RKO (cell line): ENCODE data around the gene ACTG1.

Experiments used
- DNase-seq: peaks from one replicate; pipeline ENCODE4 v3.0.0-alpha.2; 2016; ENCODE audit warnings: low spot score

Gene ACTG1

DNA sequence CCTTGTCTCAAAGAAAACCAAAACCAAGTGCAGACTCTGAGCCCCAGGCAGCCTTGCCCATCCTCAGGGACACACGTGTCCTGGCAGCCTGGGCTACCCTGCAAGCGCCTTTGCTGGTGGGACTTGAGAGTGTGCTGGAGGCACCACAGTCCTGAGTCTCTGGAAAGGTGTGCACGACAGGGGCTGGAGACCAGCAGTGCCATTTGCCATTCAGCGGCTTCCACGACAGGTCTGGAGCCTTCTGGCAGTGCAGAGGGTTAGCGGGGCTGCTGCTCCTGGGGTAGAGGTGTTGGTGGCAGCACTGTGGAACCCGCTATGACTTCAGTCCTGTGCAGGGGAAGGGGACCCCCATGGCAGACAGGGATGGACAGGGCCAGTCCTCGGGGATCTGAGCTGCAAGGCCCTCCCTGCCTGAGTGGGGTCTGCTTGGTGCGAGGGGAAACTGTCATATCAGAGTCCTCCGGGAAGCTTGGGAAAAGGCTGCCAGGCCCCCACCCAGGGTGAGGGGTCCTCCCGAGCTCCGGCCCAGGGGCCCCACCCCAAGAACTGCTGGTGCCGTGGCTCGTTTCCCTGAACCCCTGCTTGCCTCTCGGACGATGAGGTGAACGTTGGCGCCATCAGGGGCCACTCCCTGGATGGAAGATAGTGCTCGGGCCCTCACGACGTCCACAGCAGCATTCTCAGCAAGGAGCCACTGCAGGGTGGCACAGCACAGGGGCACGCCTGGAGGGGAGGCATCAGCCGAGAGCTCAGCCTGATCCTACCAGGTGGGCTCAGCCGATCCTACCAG lies 32.8 kb upstream of the ACTG1 start:
- DNase-seq = no peak

DNA sequence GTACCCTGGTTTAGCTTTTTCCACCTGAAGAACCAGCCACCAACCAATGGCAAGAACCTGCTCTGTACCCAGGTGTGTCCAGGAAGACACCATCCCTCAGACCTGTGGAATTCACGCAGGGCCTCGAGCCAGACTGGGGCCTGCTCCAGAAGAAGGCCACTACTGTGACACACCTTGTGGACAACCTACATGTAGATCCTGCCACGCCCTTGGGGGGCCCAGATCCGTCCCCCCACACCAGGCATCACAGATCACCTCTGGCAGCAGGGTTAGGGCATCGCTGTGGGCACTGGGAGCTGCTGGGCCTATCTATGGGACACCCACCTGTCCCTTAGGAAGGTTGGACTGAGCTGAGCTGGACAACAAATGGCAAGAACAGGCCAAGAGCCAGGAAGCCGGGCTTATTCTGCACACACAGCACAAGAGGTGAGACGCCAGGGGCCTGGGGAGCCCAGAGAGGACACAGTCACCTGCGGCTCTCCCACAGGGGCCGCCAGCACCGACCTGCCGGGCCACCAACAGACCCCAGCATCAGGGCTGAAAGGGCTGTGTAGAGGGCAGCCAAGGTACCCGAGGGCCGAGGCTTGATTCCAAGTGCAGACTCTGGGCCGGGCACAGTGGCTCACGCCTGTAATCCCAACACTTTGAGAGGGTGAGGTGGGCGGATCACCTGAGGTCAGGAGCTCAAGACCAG lies 31.8 kb upstream of the ACTG1 start:
- no peak for DNase-seq

DNA sequence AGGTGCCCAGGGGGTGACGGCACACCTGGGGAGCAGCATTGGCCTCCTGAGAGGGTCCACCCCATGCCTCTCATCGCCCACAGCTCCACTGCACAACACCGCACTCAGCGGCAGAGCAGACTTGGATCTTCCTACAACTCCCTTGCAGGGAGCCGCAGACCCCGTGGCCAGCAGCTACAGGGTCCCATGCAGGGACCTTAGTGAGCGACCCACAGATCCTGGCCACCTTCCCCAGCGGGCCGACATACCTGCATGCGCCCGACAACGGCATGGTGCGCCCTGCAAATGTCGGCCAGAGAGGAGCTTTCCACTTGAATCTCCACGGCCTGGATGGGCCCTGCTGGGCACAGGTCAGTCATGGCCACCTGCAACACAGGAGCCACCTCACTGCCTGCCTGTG lies 31.2 kb upstream of the ACTG1 start:
- no peak for DNase-seq

DNA sequence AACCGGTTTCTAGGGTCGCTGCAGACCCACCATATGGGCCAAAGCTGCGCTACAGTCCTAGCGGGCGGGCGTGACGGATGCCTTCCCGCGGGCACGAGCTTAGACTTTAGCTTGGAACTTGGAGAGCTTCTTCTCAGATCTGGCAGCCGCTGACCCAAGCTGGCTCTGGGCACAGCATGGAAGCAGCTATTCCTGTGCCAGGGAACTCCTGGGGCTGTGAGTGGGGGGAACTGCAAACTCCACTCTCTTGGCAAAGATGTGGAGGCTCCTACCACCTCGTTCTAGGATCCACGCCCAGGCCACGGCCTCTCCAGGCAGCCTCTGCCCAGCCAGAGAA lies 30.7 kb upstream of the ACTG1 start:
- no peak for DNase-seq

DNA sequence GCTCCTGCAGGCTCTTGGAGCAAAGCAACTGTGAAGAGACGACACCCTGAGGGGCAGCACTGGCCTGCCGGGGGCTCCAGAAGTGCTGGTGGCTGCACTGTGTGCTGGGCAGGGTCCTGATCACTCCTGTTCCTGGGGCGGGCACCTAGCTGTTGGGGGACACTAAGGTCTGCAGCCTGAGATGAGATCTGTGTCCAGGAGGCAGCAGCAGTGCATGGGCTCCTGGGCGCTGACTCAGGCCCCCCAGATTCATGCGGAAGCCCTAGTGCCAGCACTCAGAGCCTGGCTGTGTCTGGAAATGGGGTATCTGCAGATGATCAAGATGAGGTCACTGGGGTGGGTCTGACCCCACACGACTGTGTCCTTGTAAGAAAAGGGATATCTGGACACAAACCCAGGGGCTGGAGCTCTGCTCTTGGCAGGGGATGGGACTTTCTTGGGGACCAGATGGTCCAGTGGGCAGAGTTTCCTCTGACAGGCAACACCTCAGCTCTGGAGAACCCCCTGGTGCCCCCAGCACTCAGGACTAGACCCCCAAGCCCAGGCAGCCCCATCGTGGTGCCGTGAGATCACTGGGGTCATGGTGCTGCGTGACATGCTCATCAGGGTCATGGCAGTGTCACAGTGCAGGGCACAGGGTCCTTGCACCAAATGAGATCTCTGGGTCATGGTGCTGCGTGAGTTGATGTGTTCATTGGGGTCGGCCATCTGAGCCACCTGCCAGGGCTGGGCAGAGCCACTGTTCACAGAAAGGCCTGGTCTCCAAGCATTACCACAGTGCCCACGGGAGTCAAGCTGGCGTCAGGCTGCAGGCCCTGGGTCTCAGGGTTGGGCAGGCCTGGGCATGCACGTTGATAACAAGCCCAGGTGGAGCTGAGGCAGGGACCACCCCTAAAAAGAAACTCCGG lies 30.1 kb upstream of the ACTG1 start:
- no peak for DNase-seq

DNA sequence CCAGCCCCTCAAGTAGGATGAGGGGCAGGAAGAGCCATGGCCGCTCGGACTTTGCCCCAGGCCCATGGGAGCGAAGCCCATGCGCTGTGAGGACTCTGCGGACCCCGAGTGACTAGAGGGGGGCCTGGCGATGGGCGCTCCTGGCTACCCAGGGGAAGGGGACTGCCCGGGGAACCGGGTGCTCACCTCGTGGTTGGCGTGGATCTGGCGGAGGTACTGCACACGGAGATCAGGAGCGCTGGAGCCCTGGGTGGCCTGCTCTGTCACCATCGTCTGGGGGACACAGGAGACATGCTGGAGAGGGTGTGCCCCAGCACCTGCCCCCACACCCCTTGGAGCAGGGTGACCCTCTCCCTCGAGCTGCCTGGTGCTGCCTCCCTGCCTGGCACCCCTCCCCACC lies 28.5 kb upstream of the ACTG1 start:
- DNase-seq = no peak

DNA sequence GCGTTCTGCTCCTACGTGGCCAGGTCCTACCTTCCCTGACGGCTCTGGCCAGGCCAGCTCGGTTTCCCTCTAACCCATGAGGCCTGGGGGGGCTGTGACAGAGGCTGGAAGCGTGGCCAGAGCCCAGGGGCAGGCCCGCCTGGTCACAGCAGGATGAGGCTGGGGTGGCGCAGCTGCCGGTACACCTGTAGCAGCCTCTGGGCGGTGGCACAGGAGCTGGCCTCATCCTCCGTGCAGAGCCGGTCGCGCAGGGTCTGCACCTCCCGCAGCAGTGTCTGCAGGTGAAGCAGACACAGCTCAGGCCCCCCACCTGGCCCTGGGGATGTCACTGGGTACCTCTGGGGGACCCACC lies 28.1 kb upstream of the ACTG1 start:
- DNase-seq = no peak

DNA sequence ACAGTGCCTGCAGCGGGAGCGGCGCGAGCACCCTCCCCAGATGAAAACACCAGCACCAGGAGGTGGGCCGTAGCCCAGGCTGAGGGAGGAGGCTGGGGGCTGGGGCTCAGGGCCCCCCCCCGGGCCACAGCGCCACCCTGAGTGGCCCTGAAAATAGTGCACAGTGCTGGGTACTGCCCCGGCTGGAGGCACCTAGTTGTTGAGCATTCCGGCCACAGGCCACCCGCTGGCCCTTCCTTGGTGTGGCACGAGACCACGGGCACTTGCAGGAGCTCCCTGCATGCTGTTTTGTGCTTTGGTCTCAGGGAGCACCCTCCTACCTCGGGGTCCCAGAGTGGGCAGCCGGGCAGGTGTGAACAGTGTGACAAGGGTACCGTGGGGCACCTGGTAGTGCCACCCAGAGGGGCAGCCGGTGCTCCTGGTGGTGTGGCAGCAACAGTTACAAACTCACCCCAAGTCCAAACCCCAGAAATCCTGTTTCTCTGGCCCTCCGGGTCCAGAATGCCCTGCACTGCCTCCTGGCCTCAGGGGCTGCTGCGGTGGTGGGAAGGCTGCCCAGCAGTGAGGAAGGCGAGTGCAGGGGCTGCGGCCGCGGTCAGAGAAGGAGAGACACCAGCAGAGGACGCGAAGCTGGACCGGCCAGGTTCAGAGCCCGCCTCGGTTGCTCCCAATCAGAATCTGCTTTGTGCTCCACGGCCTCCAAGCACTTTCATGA lies 27.5 kb upstream of the ACTG1 start:
- DNase-seq = no peak

DNA sequence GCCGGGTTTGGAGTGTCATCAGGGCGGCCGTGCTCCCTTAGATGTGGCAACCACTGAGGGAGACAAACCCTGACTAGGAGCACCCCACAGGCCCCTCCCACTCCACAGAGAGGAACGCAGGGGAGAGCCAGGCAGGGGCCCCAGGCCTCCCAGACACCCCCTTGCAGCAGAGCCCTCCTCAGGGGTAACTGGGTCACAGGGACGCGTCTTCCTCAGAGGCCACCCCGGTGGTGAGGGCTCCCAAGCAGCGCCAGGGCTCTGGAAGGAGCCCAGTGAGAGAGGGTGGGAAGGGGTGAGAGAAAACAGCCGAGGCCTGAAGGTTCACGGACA lies 26.9 kb upstream of the ACTG1 start:
- DNase-seq = no peak

DNA sequence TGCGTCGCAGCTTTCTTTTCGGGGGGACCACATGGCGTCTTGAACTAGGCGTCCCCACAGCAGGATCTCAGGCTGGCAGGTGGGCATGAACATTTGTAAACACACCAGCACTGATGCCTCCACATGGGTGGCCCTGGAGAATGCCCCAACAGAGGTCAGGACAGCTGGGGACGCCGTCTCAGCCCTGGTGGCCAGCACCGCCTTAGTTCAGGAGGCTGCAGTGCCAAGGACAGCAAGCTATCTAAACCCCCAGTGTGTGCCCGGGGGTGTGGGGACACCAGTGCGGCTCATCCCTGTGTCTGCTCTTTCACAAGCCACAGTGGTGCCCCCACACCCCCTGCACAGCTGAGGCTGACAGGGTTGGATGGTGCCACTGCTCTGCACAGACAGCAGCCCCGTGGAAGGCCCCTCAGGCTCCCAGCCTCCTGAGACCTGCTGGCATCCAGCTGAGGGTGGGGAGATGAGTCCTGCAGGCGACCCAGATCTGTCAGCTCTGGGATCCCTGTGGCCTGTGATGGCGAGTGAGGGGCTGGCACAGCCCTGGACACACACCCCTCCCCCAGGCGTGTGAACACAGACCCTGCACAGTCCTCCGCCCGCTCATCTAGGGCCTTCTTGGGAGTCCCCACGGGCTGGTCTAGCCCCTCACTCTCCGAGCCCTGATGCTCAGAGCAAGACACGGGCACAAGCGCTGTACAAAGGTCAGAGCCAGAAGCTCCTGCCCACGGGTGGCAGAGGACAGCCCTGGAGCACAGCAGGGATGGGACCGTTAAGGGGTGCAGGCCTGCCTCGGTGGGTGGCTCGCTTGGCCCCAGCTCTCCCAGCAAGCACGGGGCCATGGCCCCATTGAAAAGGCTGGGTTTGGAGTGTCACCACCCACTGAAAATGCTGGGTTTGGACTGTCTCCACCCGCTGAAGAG lies 26.3 kb upstream of the ACTG1 start:
- DNase-seq = no peak

DNA sequence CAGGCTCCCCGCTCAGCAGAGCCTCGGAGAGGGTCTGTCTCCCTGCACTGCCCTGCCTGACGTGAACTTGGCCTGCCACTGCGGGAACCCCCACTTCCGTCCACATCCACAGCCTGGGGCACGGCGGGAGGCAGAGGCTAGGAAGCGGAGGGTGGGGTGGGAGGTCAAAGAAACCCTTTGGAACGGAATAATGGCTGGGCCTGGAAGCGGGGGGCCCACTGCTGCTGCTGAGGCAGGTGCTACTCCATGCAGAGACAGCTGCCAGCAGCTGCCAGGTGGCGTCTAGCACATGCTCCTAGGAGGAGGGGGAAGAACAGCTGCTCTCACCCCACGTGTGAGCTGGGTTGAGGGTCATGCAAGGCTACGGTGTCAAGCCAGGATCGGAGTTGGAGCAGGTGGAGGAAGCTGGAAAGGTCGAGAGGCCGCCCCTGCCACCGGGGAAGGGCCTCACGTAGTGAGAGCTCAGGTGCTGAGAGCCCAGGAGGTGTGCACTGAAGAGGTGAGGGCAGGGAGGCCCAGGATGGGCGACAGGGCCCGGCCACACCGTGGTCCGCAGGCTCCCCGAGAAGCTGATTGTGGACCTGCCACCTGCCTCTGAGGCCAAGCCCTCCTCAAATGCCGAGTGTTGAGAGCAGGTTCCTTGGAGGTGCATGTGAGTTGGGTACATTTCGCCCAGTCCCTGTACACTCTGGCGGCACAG lies 25.4 kb upstream of the ACTG1 start:
- DNase-seq = no peak

DNA sequence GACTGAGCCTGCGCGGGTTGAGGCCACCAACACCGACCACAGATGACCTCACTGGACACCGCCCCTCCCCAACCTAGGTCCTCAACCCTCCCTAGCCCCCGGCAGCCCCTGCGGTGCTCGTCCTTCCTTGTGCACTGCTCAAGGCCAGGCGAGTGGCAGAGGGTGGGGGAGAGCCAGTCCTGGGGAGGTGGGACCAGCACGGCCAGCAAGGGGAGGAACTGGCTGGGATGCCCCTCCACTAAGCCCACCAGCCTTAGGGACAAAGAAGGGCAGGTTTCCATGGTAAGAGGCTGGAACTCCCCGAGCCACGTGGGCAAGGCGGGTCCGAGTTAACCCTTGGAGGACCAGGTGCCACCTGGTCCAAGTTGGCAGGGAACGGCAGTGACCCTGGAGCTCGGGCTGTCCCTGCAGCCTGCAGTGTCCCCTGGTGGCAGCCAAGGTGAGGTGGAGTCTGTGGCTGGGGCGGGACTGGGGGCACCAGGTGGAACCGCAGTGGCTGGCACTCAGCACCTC lies 24.8 kb upstream of the ACTG1 start:
- no peak for DNase-seq

DNA sequence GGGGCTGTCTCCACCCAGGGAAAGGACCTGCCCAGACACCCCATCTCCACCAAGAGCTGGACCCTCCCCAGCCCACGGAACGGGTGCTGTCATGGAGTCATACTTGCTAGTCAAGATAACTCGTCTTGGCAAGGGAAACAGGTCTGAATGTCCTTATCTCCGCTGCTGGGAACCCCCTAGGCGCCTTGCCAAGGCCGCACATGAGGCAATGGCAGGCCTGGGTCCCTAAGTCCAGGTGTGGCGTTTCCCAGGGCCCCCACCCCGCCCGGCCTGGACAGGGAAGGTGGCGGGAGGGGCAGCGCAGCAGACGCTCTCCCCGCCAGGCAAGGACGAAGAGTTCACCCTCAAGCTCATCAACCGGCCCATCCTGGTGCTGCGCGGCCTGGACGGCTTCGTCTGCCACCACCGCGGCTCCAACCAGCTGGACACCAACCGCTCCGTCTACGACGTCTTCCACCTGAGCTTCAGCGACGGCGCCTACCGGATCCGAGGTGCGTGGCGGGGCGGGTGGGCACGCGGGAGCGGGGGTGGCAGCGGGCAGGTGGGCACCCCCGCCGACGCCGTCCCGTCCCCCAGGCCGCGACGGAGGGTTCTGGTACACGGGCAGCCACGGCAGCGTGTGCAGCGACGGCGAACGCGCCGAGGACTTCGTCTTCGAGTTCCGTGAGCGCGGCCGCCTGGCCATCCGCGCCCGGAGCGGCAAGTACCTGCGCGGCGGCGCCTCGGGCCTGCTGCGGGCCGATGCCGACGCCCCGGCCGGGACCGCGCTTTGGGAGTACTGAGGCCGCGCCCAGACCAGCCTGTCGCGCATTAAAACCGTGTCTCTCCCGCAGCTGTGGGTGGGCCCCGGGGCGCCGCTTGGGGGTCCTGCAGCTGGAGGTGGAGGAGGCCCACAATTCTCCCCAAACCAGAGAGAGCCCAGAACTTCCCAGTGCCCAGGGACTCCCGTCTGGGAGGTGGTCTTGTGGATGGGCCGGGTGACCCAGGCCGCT lies 24.0 kb upstream of the ACTG1 start:
- DNase-seq = no peak

DNA sequence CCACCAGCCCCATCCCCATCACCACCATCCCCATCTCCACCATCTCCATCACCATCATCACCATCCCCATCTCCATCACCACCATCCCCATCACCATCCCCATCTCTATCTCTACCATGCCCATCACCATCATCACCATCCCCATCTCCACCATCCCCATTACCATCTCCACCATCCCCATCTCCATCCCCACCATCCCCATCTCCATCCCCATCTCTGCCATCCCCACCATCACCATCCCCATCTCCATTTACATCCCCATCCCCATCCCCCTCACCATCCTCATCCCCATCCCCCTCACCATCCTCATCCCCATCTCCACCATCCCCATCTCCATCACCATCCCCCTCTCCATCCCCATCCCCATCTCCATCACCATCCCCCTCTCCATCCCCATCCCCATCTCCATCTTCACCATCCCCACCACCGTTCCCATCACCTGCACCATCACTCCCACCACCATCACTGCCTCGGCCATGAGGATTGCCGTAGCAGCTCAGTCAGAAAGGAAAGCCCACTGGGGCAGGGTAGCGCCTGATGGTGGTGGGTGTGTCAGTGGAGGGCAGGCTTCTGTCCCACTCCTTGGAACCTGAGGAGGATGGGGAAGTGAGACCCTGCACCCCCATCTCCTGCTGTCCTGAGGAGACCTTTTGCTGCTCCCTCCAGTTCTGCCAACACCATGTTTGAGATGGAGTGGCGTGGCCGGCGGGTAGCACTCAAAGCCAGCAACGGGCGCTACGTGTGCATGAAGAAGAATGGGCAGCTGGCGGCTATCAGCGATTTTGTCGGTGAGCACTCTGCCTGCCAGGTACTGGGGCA lies 23.1 kb upstream of the ACTG1 start:
- DNase-seq = no peak

DNA sequence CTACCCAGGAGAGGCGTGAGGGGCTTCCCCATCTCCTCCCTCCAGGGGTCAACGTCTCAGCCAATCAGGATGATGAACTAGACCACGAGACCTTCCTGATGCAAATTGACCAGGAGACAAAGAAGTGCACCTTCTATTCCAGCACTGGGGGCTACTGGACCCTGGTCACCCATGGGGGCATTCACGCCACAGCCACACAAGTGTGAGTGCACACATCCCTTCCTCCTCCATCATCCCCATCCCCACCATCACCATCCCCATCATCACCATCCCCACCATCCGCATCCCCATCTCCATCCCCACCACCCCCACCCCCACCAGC lies 22.4 kb upstream of the ACTG1 start:
- no peak for DNase-seq

DNA sequence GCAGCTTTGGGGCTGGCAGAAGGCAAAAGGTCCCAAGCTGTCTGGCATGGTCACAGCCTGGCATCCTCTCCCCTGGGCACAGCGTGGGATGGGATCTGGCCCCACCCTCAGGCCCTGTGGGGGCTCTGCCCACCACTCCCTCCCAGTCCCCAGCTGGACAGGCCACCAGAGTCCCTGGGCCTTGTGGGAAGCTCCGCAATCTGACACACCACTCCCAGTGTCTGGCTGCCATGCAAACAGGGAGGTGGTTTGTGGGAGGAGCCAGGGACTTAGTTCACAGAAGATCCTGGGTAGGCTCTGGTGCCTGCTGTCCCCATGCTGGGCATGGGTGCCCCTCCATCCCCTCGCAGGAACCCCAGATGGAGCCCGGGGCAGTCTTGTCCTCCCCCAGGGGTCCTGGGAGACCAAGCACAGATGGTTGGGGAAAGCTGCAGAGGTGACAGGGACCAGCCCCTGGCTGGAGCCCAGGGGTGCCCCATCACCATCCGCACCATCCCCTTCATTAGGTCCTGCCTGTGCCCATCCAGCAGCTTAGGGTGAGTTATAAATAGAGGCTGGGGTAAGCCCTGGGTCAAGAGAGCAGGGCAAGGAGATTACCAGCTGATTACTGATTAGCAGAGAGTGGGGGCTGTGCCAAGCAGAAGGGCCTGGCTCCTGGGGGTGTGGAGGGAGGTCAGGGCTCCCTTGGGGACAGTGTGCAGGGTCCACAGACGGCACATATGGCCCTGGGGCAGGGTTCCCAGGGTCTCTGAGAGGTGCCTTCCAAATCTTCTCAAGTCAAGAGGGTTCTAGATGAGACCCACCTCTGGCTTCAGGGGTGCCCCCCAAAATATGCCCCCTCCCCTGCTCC lies 21.8 kb upstream of the ACTG1 start:
- DNase-seq = no peak

DNA sequence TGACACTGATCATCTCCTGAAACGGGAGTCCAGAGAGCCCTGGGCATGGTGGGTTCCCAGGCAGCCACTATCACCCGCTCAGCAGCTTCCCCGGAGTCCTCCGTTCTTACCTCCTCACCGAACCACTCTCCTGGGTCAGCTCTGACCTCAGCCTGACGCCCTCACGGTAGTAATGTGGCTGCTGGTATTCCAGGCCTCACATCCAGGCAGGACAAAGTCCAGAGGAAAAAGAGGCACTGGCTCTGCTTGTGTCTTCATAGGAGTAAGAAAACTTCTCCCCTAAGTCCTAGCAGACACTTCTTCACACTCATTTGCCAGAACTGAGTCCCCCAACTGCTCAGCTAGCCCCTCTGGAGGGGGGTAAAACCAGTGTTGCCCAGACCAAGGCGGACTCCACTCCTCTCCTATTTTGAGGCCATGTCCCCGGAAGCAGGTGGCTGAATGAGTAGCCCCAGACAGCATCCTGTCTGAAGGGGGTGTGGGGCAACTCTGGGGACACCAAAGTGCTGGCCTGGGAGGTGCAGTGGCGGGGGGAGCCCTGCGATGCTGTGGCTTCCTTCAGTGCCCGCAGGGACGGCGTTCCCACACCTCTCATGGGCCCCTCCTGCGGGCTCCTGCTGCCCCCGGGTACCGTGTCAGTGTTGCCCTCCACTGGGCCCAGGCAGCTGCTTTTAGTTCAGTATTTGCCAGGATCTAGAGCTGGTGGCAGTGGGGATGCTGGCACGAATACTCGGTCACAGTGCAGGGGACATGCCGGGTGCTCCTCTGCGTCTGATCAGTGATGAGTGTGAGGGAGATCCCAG lies 20.9 kb upstream of the ACTG1 start:
- DNase-seq = peak; percentile 38
